GM23248 (cell line): Measurements from ENCODE around the gene ADAMTS17. TPM values are rescaled to one million over a fixed set of nuclear protein-coding genes. Genes with fewer than 3 reads are reported as not detected.

Source experiments
- DNase-seq: peaks from one replicate; pipeline ENCODE4 v3.0.0-alpha.2; 2015
- H2AFZ ChIP-seq: fragments of 200-600 bp; sonication (generic); 2 replicates; pipeline ENCODE4 v1.6.1; 2016; ENCODE audit warnings: antibody characterized with exemption
- H3F3A ChIP-seq: fragments of 200-600 bp; sonication (generic); 2 replicates; pipeline ENCODE4 v1.6.1; 2016; ENCODE audit warnings: mild to moderate bottlenecking, antibody characterized with exemption, mixed run types; ENCODE audit not compliant: insufficient read depth
- H3K27ac ChIP-seq: fragments of 200-600 bp; sonication (generic); 2 replicates; pipeline ENCODE4 v1.5.1; 2016; ENCODE audit warnings: mild to moderate bottlenecking
- H3K27me3 ChIP-seq: fragments of 200-600 bp; sonication (generic); replicated peaks from 2 replicates; pipeline ENCODE4 v1.6.1; 2016; ENCODE audit warnings: mild to moderate bottlenecking; ENCODE audit not compliant: insufficient read depth
- H3K36me3 ChIP-seq: fragments of 200-600 bp; sonication (generic); 2 replicates; pipeline ENCODE4 v1.6.1; 2016; ENCODE audit warnings: low read depth, mild to moderate bottlenecking
- H3K4me1 ChIP-seq: fragments of 200-600 bp; sonication (generic); 2 replicates; pipeline ENCODE4 v1.6.1; 2016; ENCODE audit warnings: mild to moderate bottlenecking; ENCODE audit not compliant: insufficient read depth
- H3K4me2 ChIP-seq: fragments of 200-600 bp; sonication (generic); one replicate; pipeline ENCODE4 v1.6.1; 2016; ENCODE audit warnings: mild to moderate bottlenecking; ENCODE audit not compliant: unreplicated experiment
- H3K4me3 ChIP-seq: fragments of 200-600 bp; sonication (generic); 2 replicates; pipeline ENCODE4 v1.5.1; 2016; ENCODE audit warnings: mild to moderate bottlenecking
- H3K79me2 ChIP-seq: fragments of 200-600 bp; sonication (generic); 2 replicates; pipeline ENCODE4 v1.6.1; 2016; ENCODE audit warnings: mild to moderate bottlenecking; ENCODE audit not compliant: insufficient read depth
- H3K9ac ChIP-seq: fragments of 200-600 bp; sonication (generic); 2 replicates; pipeline ENCODE4 v1.6.1; 2016; ENCODE audit warnings: mild to moderate bottlenecking
- H3K9me2 ChIP-seq: fragments of 200-600 bp; sonication (generic); 2 replicates; pipeline ENCODE4 v1.6.1; 2016; ENCODE audit warnings: mixed run types, mild to moderate bottlenecking, moderate library complexity; ENCODE audit not compliant: insufficient read depth
- H3K9me3 ChIP-seq: fragments of 200-600 bp; sonication (generic); one replicate; pipeline ENCODE4 v1.6.1; 2017; ENCODE audit warnings: low read depth
- H4K20me1 ChIP-seq: fragments of 200-600 bp; sonication (generic); 2 replicates; pipeline ENCODE4 v1.6.0; 2016; ENCODE audit not compliant: insufficient read depth
- EZH2 ChIP-seq: fragments of 200-600 bp; sonication (generic); IDR thresholded peaks from 2 replicates; pipeline ENCODE4 v1.6.1; 2018; ENCODE audit warnings: antibody characterized with exemption, mild to moderate bottlenecking; ENCODE audit not compliant: insufficient read depth, poor library complexity, severe bottlenecking
- EZH2phosphoT487 ChIP-seq: fragments of 200-600 bp; sonication (generic); IDR thresholded peaks from 2 replicates; pipeline ENCODE4 v1.6.1; 2018; ENCODE audit warnings: antibody characterized with exemption, moderate library complexity, mild to moderate bottlenecking, low read depth; ENCODE audit not compliant: insufficient read depth
- WGBS, 2 experiments: methylation state at CpG; one replicate each; pipeline ENCODE4 v1.1.6; 2015 to 2017; ENCODE audit warnings: low lambda C conversion rate in 2 of 2, low coverage in 1 of 2; ENCODE audit errors: missing lambda C conversion rate in 2 of 2; 5-methylcytosine and 5-hydroxymethylcytosine counted together
- in situ Hi-C: fragments of 300-500 bp; cut with MboI; formaldehyde crosslinking; loops from 2 replicates; pipeline ENCODE4 v1.15.0; 2020
- polyA plus RNA-seq: library from polyadenylated mRNA; unstranded; fragments of >200 nt; fragmentation: Nextera tagmentation; extraction: Ambion mirVana; gene quantifications from 2 replicates; pipeline ENCODE4 v1.2.1, GENCODE V29; 2016
- total RNA-seq: library from RNA; depleted of rRNA; stranded (reverse); fragments of >200 nt; shearing (Covaris generic); gene quantifications from 2 replicates; pipeline ENCODE4 v1.2.3, GENCODE V29; 2014

The ADAMTS17 gene
- total and polyA plus RNA-seq, 2 experiments from 2014 or later = not detected

GRCh38 chr15:100234158-100235029 is 107.4 kb downstream of the ADAMTS17 start:
- in situ Hi-C loops = no loop called here
- no peak overlapping the region for H3K27ac ChIP-seq
- H3K9ac ChIP-seq = no peak overlapping the region
- H3K79me2 ChIP-seq = no peaks in the 10 kb centered on the region
- H3K4me2 ChIP-seq = no peak overlapping the region
- WGBS, 2 experiments = 14 to 18% methylated on average over 20 of the region's 20 CpGs
- H4K20me1 ChIP-seq = no peaks in the 10 kb centered on the region
- no peaks in the 10 kb centered on the region for H3K9me2 ChIP-seq
- H3K9me3 ChIP-seq = no peaks in the 10 kb centered on the region
- no peaks in the 10 kb centered on the region for H3F3A ChIP-seq
- H3K36me3 ChIP-seq = no peaks in the 10 kb centered on the region
- TF ChIP-seq EZH2 (no peak), EZH2phosphoT487 (no peak)
- H3K4me1 ChIP-seq = no peaks in the 10 kb centered on the region
- H3K4me3 ChIP-seq = no peak overlapping the region
- no peaks in the 10 kb centered on the region for H3K27me3 ChIP-seq
- H2AFZ ChIP-seq = no peak overlapping the region
- no peak for DNase-seq

GRCh38 chr15:100230784-100231183 is 111.0 kb downstream of the ADAMTS17 start:
- H3K27ac ChIP-seq = no peak overlapping the region
- DNase-seq = no peak
- H3K79me2 ChIP-seq = no peaks in the 10 kb centered on the region
- no peak overlapping the region for H2AFZ ChIP-seq
- H3K4me3 ChIP-seq = no peak overlapping the region
- H3K36me3 ChIP-seq = no peaks in the 10 kb centered on the region
- no peaks in the 10 kb centered on the region for H4K20me1 ChIP-seq
- 30 to 38% methylated on average over 4 of the region's 4 CpGs for WGBS, 2 experiments
- TF ChIP-seq EZH2 (no peak), EZH2phosphoT487 (no peak)
- in situ Hi-C loops = no loop called here
- no peaks in the 10 kb centered on the region for H3F3A ChIP-seq
- no peaks in the 10 kb centered on the region for H3K9me2 ChIP-seq
- H3K4me2 ChIP-seq = no peak overlapping the region
- no peaks in the 10 kb centered on the region for H3K4me1 ChIP-seq
- H3K9ac ChIP-seq = no peak overlapping the region
- no peaks in the 10 kb centered on the region for H3K9me3 ChIP-seq
- no peaks in the 10 kb centered on the region for H3K27me3 ChIP-seq

GRCh38 chr15:100229181-100230163 is 112.3 kb downstream of the ADAMTS17 start:
- H3F3A ChIP-seq = no peaks in the 10 kb centered on the region
- whole genome bisulfite sequencing, 2 experiments = 45 to 47% methylated on average over 9 of the region's 9 CpGs
- no peaks in the 10 kb centered on the region for H3K9me3 ChIP-seq
- H3K9ac ChIP-seq = no peak overlapping the region
- no peaks in the 10 kb centered on the region for H3K4me1 ChIP-seq
- no peak overlapping the region for H3K27ac ChIP-seq
- H3K79me2 ChIP-seq = no peaks in the 10 kb centered on the region
- in situ Hi-C loops = no loop called here
- H3K27me3 ChIP-seq = no peaks in the 10 kb centered on the region
- H4K20me1 ChIP-seq = no peaks in the 10 kb centered on the region
- TF ChIP-seq EZH2phosphoT487 = no peak
- no peak for TF ChIP-seq EZH2
- no peak overlapping the region for H2AFZ ChIP-seq
- H3K4me2 ChIP-seq = no peak overlapping the region
- no peaks in the 10 kb centered on the region for H3K9me2 ChIP-seq
- H3K4me3 ChIP-seq = no peak overlapping the region
- no peak for DNase-seq
- H3K36me3 ChIP-seq = no peaks in the 10 kb centered on the region

- Histone ChIP-seq H4K20me1 (no peaks in the 10 kb centered on the region), H3K36me3 (no peaks in the 10 kb centered on the region), H3K4me1 (no peaks in the 10 kb centered on the region), H3K27me3 (no peaks in the 10 kb centered on the region), H3K4me2 (no peak overlapping the region), H3F3A (no peaks in the 10 kb centered on the region), H3K9ac (no peak overlapping the region), H2AFZ (no peak overlapping the region), H3K27ac (no peak overlapping the region), H3K79me2 (no peaks in the 10 kb centered on the region), H3K9me2 (no peaks in the 10 kb centered on the region), H3K9me3 (no peaks in the 10 kb centered on the region), H3K4me3 (no peak overlapping the region)
- TF ChIP-seq EZH2 (no peak), EZH2phosphoT487 (no peak)
- 48 to 49% methylated on average over 9 of the region's 9 CpGs for WGBS, 2 experiments
- in situ Hi-C loops = no loop called here
- no peak for DNase-seq
Measured at GRCh38 chr15:100227781-100228180, 114.0 kb downstream of the ADAMTS17 start.
